AG08395 (cell line): Measurements from ENCODE around the gene GOLPH3L.
"Not testable (repeated sequence)": the region's sequence is repeated elsewhere in the genome, so short reads cannot be mapped to it uniquely, and the experiment has no call there.

Experiments
- DNase-seq: peaks from one replicate; pipeline ENCODE4 v3.0.0; 2012; ENCODE audit warnings: mixed read lengths, low spot score

Gene GOLPH3L

GRCh38 chr1:150696995-150697927 is at the start of gene GOLPH3L:
Gene GOLPH3L, minus strand, starts transcription at chr1:150697154. Its CDS starts 2,316 bp downstream, at chr1:150694838.
- peak; percentile 96 for DNase-seq

DNA sequence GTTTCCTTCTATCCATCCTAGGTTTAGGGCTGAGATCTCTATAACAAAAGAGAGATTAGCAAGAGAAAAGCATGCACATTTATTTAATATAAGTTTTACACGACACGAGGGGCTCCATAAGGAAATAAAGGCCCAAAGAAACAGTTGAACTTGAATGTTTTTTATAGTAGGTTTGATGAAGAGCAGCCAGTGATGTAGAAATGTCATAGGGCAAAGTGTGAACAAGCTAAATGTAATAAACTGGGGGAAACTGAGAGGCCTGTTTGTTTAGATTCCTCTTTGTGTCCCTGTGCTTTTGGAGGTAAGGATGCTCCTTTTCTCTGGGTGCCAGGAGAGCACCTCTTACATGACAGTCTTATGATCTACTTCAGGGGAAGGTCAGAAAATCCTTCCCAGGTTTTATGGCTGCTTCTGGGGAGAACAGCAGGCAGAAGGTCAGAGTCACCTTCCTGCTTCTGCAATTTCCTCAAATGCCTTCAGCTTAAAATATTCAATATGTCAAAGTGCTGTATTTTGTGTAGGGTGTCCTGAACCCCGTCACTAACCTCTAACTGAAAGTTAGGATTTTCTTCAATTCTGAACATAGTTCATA is 33.3 kb upstream of the GOLPH3L start:
- no peak for DNase-seq

- no peak for DNase-seq
Observed at GRCh38 chr1:150724336-150724735, 27.4 kb upstream of the GOLPH3L start.

DNA sequence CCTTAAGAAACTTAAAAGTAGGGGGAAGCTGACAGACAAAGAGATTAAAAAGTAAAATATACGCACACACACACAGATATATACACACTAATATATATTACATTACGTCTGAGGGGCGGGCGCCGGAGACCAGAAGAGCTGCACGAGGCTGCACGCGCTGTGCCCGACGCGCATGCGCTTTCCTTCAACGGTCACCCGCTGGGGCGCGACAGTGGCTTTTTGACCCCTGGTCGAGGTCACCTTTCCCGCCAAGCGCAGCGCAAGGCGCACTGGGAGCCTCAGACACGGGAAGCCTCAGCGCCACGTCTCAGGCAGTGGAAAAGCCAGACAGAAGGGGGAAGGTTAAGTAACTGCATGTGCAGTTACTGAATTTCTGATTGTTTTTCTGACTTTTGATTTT is 23.7 kb upstream of the GOLPH3L start, which contains the start of gene HORMAD1:
HORMAD1 (minus strand) TSS at position 193 of the 400 bp plus-strand sequence. CDS start 1,390 bp downstream, outside the sequence.
- DNase-seq, result no peak

DNA sequence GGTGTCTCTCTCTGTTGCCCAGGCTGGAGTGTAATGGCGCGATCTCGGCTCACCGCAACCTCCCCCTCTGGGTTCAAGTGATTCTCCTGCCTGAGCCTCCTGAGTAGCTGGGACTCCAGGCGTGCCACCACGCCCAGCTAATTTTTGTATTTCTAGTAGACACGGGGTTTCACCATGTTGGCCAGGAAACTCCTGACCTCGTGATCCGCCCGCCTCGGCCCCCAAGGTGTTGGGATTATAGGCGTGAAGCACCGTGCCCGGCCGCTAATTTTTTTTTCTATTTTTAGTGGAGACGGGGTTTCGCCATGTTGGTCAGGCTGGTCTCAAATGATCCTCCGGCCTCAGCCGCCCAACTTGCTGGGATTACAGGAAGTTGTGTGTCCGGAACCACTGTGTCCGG is 23.1 kb upstream of the GOLPH3L start:
- DNase-seq, result no peak

DNA sequence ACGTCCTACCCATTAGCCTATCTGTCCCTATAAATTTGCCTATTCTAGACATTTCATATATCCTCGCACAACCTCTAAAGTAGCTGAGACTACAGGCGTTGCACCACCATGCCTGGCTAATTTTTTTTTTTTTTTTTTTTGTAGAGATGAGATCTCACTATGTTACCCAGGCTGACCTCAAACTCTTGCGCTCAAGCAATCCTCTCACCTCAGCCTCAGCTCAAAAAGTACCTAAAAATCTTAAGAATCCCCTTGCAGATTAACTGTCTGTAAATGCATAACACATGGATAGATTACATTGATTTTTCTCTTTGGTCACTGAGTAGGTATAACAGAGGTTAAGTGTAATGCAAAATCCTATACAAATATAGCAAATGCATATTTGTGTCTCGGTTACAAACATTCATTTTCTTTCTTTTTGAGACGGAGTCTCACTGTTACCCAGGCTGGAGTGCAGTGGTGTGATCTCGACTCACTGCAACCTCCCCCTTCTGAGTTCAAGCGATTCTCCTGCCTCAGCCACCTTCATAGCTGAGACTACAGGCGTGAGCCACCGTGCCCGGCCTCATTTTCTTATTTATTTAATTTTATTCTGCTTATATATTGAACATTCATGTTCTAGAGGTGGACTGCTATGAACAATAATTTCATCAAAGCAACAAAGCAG is 21.4 kb upstream of the GOLPH3L start:
- no peak for DNase-seq

GRCh38 chr1:150709031-150709430 is 12.1 kb upstream of the GOLPH3L start:
- DNase-seq, result not testable (repeated sequence)

GRCh38 chr1:150708595-150708994 is 11.6 kb upstream of the GOLPH3L start:
- DNase-seq, result no peak

DNA sequence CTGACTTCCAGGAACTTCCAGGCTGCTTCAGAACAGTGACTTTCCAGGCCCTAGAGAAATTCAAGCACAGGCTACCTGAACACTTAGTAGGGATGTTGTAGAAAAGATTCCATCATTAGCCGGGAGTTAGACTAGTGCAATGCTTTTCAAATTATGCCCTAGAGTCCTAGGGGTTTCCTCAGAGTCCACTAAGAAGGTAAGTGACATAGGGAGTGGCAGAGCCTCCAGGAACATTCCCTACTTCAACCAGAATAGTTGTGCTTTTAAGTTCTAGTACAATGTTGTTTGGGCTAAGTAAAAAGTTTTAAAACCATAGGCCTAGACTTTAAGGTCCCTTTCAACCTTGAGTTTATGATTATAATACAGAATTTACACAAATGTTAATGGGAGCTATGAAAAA is 9.1 kb upstream of the GOLPH3L start:
- no peak for DNase-seq

DNA sequence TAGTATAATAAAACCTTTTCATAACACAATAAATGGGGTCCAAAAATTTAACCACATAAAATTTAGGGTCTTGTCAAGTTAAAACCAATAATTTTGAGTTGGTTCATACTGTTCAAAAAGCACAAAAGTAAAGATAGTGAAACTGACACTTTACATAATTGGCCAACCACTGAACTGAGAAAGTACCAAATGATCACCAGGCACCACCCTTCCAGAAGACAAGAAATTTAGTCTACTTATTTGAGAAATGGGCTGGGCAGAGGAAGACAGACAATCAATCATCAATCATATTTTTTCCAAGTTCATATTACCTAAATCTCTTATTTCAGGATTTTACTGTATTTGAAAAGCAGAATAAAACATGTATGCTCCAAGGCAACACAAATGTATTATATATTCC is 6.5 kb upstream of the GOLPH3L start:
- no peak for DNase-seq

DNA sequence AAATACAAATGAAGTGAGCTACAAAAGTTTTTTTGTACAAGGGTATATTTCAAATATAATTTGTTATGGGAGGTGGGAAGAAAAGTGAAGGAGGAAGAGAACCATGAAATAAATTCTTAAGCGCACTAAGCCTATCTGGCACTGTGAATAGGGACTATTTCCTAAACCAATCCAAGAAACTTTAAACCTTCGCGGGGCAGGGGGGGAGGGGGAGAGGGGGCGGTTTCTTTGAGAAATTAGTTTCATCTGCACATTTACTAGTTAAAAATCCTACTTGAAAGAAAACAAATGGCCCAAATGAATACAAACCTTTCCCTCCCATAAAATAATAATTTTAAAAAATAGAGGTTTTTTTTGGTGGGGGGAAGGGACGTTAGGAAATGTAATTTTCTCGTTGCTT is 364 bp downstream of the GOLPH3L start:
- DNase-seq, result peak; percentile 8

GRCh38 chr1:150696162-150696561 is 792 bp downstream of the GOLPH3L start:
- no peak for DNase-seq

DNA sequence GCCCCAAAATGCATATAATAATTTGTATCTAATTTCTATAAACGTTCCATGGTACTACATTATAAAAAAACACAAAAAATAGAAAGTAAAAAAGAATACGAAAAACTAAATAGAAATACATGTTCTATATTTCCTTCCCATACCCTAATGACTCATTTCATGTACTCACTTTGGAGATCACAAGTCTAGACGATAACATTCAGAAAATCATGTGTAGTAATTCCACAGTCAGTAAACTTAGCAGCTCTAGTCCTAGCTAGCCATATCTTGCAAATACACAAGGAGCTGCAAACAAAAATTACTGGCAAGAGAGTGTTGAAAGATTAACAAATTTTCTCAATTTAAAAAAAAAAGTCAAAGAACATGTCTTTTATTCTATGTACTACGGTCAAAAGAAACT is 1.4 kb downstream of the GOLPH3L start:
- no peak for DNase-seq

DNA sequence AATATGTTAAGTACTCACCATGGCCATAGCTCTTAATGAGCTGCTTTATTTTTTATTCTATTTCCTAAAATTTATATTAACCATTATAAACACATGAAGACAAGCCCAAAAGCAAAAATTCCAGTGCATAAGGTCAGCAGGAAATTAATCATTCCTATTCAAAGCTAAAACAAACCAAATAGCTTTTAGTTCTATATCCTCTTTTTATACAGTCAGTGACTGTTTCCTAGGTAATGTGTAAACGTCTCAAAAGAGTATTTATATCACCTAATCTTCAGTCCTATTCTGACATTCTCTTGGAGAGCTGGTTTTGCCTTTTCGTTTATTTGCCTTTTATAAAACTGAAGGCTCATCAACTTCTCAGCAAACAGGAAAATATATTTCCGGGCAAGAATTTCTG is 4.2 kb downstream of the GOLPH3L start:
- DNase-seq, result no peak

DNA sequence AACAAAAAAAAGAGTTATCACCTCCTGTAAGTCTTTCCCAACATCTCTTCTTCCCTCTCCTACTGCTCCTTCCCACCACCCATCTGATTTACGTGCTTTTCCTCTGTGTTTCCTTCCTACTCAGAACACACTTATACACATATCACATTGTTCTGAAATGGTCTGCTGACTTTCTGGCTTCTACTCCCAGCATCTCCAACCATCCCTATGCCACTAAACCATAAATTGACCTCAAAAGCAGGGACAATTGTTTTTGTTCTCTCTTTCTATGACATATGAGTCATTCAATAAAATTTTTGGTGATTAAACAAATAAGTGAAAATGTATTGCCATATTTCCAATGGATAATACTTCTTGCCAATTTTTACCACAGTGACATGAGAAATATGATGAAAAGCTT is 8.2 kb downstream of the GOLPH3L start:
- DNase-seq, result no peak

GRCh38 chr1:150686275-150686674 is 10.7 kb downstream of the GOLPH3L start:
- no peak for DNase-seq

- DNase-seq, result no peak
Observed at GRCh38 chr1:150683914-150684313, 13.0 kb downstream of the GOLPH3L start.

- DNase-seq, result no peak
Observed at GRCh38 chr1:150678988-150679387, 18.0 kb downstream of the GOLPH3L start.

DNA sequence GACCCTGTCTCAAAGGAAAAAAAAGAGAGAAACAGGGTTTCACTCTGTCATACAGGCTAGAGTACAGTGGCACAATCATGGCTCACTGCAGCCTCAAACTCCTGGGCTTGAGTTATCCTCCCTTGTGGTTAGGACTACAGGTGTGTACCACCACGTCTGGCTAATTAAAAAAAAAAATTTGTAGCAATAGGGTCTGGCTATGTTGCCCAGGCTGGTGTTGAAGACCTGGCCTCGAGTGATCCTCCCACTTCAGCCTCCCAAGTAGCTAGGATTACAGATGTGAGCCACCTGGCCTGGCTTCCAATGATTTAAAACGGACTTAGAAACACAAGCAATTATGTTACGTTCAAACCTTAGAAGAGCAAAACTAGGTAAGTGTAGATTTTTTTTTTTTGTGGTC is 22.1 kb downstream of the GOLPH3L start:
- DNase-seq, result no peak

- DNase-seq, result no peak
Observed at GRCh38 chr1:150663321-150663720, 33.6 kb downstream of the GOLPH3L start.

DNA sequence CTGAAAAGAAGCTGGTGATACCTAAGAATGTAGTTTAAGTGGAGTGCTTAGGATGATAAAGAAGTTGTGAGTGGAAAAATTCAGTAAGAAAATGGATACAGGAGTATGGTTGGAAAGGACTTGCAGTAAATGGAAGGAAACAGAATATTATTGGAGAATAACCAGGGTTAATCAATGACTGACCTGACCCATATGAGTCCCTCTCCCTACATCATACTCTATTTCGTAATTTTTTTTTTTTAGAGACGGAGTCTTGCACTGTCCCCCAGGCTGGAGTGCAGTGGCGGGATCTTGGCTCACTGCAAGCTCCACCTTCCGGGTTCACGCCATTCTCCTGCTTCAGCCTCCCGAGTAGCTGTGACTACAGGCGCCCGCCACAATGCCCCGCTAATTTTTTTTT is 34.1 kb downstream of the GOLPH3L start:
- DNase-seq, result no peak

- no peak for DNase-seq
Observed at GRCh38 chr1:150661156-150661555, 35.8 kb downstream of the GOLPH3L start.

- DNase-seq, result no peak
Observed at GRCh38 chr1:150660584-150660983, 36.4 kb downstream of the GOLPH3L start.
